Right lung (tissue), 5 donors: Measurements from ENCODE around the gene SDHAF2. TPM values are rescaled to one million over a fixed set of nuclear protein-coding genes. Genes with fewer than 3 reads are reported as not detected.

Source experiments
- DNase-seq, 2 donors: peaks; one replicate each; pipeline ENCODE4 v3.0.0-alpha.2; 2013
- polyA plus RNA-seq, 5 donors: library from polyadenylated mRNA; unstranded; fragments of 120-200 nt; gene quantifications; one replicate each; pipeline versions ENCODE4 v1.2.1 to v1.2.3, GENCODE V29; 2013; ENCODE audit warnings: inconsistent platforms in 1 of 5, low replicate concordance in 1 of 5; ENCODE audit not compliant: insufficient read length in 5 of 5, insufficient read depth in 1 of 5

SDHAF2 gene
- polyA plus RNA-seq, 5 donors = 35.7 to 46.9 (median 40.3) TPM

- DNase-seq = no peak
Measured at GRCh38 chr11:61495801-61496601, 66.1 kb downstream of the SDHAF2 start.

Other genes with a start within 250 kb of the SDHAF2 start
- under 1 TPM; 0.10 to 0.26 (median 0.13) TPM for gene PGA3, start 226.6 kb upstream of the SDHAF2 start, polyA plus RNA-seq
- 1 to 10 TPM in 1 of 5 donors, under 1 TPM in 4; 0.18 to 1.3 (median 0.67) TPM for gene PGA4, start 207.8 kb upstream of the SDHAF2 start, polyA plus RNA-seq
- gene PGA5, start 188.9 kb upstream of the SDHAF2 start, polyA plus RNA-seq = under 1 TPM in 3 of 5 donors, not detected in 2; 0.16 to 0.53 (median 0.37) TPM
- gene VWCE, start 134.8 kb upstream of the SDHAF2 start, polyA plus RNA-seq = 1 to 10 TPM in 4 of 5 donors, under 1 TPM in 1; 0.94 to 2.3 (median 1.8) TPM
- gene DDB1, start 97.0 kb upstream of the SDHAF2 start, polyA plus RNA-seq = 100 to 1,000 TPM; 164 to 194 (median 176) TPM
- gene TKFC, start 96.9 kb upstream of the SDHAF2 start, polyA plus RNA-seq = 10 to 100 TPM; 24.2 to 37.4 (median 35.4) TPM
- 10 to 100 TPM; 27.1 to 40.0 (median 33.6) TPM for gene CYB561A3, start 68.2 kb upstream of the SDHAF2 start, polyA plus RNA-seq
- 10 to 100 TPM; 42.7 to 56.1 (median 48.8) TPM for gene TMEM138, start 67.8 kb upstream of the SDHAF2 start, polyA plus RNA-seq
- 10 to 100 TPM; 31.1 to 37.9 (median 35.0) TPM for gene TMEM216, start 37.5 kb upstream of the SDHAF2 start, polyA plus RNA-seq
- 100 to 1,000 TPM in 4 of 5 donors, 10 to 100 TPM in 1; 97.9 to 126 (median 112) TPM for gene CPSF7, start 149 bp upstream of the SDHAF2 start, polyA plus RNA-seq
- gene LRRC10B, start 78.6 kb downstream of the SDHAF2 start, polyA plus RNA-seq = 1 to 10 TPM in 4 of 5 donors, under 1 TPM in 1; 0.37 to 4.3 (median 2.3) TPM
- gene SYT7, start 151.0 kb downstream of the SDHAF2 start, polyA plus RNA-seq = 1 to 10 TPM; 6.2 to 7.4 (median 6.7) TPM